D341Med (cell line): ENCODE data around the gene SMAP2.
A peak's percentile ranks its signal among the peaks of the same experiment; 100 is the strongest.
"Not testable (repeated sequence)": the region's sequence is repeated elsewhere in the genome, so short reads cannot be mapped to it uniquely, and the experiment has no call there.

ENCODE experiments used
- DNase-seq: peaks from one replicate; pipeline ENCODE4 v3.0.0; 2012; ENCODE audit warnings: low spot score

Gene SMAP2

DNA sequence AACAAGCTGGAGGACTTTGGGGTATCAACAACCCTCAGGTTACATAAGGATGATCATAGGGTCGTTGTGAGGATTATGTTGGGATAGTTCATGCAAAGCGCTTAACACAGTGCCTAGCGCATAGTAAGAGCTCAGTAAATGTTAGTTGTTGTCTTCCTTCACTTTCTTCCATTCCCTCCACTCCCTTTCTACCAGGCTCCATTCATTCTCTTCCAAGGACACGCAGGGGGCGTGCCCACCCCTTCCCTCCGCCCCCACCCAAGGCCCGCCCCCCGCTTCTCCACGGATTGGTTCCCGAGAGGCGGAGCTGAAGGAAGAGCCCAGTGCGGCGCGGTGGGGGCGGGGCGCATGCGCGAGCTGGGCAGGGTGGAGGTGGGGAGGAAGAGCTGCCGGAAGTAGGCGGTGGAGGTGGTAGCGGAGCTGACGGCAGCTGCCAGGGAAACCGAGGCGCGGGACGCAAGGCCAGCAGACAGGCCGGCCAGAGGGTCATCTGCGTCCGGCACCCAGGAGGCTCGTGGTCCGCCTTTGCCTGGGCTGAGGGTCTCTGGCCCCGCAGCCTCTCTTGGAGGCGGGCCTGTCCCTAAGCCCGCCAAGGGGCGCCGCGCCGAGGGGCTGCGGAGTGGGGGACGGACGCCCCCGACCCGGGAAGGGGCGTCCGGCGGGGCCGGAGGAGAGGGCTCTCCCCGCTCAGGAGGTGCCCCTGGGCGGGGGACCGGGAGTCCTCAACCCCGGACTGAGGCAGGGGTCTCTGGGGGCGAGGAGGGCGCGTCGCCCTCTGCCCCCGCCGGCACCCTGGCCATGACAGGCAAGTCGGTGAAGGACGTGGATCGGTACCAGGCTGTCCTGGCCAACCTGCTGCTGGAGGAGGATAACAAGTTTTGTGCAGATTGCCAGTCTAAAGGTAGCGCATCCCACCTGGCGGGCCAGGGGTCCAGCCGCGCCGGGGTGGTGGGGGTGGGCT, at the start of gene SMAP2:
Gene SMAP2 (plus strand): TSS at position 405 of the 961 bp plus-strand sequence. CDS start 394 bp downstream, at position 799.
- peak; percentile 99 for DNase-seq

DNA sequence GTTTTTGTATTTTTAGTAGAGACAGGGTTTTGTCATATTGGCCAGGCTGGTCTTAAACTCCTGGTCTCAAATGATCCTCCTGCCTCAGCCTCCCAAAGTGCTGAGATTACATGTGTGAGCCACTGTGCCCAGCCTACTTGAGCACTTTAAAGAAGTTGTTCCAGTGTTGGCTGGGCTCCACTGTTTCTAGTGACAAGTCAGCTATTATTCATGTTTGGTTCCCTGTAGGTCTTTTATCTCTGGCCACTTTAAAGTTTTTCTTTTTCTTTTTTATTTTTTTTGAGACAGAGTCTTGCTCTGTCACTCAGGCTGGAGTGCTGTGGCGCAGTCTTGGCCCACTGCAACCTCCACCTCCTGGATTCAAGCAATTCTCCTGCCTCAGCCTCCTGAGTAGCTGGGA, 42.1 kb upstream of the SMAP2 start:
- not testable (repeated sequence) for DNase-seq

DNA sequence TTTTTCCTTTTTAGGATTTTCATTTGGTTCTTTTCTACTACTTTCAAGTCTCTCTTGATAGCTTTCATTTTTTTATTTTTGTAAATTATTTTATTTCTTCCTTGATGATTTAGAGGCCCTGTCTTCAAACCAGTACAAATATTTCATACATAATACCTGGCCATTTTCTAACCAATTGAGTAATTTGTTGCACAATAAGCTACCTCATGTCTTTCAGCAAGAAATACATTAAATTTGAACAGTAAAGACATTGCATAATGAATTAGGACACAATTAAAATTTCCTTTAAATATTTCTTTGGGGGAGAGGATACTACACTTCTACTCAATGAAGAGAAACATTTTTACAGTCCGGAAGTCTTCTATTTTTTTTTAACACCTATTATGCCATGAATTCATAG, 40.8 kb upstream of the SMAP2 start:
- no peak for DNase-seq

DNA sequence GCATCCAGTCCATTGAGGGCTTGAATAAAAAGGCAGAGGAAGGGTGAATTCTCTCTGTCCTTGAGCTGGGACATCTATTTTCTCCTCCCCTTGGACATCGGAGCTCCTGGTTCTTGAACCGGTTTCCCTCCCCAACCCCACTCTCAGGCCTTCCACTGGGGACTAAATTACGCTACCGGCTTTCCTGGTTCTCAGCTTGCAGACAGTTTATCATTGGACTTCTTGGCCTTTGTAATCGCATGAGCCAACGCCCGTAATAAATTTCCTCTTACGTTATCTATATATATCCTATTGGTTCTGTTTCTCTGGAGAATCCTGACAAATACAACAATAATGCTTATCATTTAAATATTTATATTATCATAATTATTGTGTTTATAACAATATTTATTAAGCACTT, 36.1 kb upstream of the SMAP2 start:
- DNase-seq = no peak

DNA sequence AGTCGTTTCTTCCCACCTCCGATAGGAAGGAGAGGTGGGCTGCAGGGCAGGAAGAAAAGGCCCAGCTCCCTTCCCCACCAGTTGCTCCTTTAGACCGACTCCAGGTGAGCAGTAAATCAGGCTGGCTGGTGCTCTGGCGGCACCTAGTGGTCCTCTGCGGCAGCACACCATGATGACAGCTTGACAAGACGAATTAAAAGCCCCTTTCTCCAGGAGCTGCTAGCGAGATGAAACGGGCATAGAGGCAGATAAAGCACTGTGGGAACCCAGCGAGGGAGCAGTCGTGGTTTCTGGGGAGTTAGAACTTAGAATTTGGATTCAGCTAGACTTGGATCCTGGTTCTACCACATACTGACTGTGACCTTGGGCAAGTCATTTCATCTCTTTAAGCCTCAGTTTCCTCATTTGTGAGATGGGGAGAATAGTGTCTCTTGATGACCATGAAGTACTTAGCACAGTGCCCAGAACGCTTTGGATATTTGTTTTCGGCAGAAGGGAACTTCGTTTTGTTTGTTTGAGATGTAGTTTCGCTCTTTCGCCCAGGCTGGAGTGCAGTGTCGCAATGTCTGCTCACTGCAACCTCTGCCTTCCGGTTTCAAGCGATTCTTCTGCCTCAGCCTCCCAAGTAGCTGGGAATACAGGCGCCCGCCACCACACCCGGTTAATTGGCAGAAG, 34.6 kb upstream of the SMAP2 start:
- DNase-seq = peak; percentile 84

DNA sequence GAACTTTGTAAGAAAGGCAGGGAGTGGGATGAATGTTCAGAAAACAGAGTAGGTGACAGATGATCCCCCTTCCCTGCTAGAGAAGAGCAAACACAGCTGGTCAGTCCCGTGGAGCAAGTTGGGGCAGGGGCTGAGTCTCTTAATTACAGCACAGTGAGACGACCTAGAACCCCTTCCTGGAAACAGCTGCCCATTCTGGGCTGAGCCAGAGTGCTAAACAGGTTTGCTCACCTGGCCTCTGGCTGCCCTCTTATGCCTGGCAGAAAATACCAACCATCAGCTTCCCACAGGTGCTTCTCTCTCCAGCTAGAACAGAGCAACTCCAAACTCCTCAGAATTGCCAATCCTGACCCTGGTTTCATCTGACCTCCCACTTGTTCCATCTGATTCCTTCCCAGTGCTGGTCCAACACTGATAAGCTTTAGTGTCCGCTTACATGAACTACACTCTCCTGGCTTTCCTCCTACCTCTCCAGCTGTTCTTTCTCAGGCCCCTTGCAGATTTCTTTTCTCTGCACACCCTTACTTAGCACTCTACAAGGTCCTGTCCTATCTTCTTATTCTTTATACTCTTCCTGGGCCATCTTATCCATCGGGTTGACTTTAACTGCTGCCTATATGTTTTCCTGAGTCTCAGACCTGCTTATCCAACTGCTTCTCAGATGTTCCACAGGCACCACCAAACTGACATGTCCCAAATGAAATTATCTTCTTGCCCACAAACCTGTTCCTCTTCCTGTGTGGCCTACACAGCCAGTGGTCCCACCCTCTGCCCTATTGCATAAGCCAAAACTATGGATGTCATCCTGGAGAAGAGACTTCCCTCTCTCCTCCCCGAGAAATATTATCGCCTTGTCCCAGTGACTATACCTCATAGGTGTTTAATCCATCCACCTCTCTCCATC, 33.9 kb upstream of the SMAP2 start:
- DNase-seq = no peak

DNA sequence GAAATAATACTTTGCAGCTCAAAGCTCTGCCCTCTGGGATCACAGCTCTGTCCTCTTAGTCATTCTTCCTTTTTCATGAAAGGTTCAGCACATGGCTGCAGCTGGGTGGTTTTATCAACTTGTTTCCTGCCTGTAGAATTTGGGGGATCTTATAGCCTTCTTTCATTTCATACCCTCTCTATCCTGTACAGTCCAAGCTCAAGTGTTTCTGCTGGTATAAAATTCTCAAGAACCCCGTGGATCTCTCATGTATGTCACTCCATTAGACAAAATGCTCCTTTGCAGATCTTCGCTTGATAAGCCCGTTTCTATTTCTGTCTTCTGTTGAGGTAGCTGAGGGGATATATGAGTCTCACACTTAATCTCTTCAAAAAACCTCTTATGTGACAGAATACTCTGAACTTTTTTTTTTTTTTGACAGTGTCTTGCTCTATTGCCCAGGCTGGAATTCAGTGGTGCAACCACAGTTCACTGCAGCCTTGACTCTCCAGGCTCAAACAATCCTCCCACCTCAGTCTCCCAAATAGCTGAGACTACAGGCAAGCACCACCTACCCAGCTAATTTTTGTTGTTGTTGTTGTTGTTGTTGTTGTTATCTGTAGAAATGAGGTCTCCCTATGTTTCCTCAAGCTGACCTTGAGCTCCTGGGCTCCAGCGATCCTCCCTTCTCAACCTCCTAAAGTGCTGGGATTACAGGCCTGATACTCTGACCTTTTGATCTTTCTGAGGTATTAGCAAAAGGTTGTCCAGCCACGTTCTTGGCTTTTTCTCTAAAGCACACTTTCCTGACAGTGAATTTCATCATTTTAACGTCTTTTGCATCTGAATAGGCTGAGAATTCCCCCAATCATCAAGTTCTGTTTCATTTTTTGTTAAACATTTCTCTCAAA, 31.8 kb upstream of the SMAP2 start:
- DNase-seq = no peak

DNA sequence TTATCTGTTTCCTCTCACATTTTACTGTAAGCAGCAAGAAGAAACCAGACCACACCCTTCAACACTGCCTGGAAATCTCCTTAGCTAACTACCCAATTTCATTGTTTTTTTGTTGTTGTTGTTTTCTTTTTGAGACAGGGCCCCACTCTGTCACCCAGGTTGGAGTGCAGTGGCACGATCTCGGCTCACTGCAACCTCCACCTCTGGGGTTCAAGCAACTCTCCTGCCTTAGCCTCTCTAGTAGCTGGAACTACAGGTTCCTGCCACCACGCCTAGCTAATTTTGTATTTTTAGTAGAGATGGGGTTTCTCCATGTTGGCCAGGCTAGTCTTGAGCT, 31.2 kb upstream of the SMAP2 start:
- not testable (repeated sequence) for DNase-seq

DNA sequence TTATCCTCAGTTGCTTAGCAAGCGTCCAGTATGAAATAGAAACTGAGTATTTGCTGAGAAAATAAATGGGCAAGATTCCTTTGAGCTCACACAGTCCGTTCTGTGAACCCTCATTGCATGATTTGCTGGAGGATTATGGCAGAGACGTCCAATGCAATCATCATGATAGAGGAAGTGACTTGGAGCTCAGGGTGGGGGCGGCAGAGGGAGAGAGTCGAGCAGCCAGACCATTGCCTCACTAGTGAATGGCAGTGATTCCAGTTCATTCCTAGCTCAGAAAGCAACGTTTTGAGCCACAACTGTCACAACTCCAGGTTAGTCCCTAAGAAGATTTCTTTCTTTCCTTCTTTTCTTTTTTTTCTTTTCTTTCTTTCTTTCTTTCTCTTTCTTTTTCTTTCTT, 28.9 kb upstream of the SMAP2 start:
- DNase-seq = no peak

DNA sequence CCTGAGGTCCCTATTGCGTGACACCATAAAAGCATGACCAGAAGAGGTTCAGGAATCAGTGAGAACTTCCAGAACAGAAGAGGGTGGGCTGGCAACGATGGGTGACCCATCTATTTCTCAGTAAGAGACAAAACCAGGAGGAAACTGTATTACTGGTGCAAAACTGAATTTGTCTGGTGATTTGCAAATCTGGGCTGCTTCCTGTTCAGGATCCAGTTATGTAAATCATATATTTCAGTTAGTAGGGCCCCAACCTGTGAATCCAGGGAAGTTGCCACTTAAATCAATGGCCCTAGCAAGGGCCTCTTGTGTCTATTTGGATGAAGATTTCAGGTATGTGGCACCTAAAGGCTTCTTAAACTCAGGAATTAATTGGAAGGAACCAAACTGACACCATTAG, 23.1 kb upstream of the SMAP2 start:
- no peak for DNase-seq

DNA sequence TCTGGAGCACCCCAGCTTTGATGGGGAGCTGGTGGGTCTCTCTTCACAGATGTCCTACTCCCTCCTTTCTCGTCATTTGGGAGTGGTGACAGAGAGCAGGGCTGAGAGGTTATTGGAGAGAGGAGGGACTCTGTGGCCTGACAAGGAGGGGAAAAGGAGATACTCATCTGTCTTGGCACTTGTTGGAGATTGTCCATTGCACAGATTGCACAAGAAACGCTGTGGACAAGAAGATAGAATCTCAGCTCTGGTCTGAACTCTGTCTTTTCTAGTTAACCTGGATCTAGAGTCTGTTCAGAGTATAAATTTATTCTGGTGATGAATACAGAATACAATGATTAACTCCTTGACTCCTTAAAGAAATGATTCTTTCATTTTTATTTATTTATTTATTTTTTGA, 22.4 kb upstream of the SMAP2 start:
- no peak for DNase-seq

DNA sequence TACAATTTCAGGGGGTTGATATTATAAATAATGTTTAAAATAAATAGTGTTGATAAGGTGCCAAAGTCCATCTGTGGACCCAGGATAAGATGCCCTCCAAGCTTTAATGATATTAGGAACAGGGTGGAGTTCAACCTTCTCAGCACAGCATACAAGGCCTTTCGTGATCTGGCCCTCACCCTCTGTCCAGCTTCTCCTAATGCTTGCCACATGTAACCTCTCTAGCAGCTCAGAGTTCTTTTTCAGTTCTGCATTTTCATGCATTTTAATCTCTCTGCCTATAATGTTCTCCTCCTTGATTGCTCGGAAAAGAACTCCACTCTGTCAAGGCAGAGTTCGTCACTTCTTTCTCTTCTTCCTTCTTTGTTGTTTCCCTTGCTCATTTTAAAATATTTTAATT, 21.4 kb upstream of the SMAP2 start:
- DNase-seq = no peak

DNA sequence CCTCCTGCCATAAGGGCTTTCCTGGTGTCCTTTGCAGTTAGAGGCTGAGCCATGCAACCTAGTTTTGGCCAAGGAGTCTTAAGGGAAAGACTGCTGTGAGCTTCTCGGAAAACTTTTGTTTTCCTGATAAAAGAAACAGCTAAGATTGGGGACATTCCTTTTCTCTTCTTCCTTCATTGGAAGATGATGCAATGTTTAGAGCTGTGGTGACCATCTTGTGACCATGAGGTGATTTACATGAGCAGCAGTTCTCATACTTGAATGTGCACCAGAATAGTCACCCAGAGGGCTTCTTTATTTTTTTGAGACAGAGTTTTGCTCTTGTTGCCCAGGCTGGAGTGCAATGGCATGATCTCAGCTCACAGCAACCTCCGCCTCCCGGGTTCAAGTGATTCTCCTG, 20.4 kb upstream of the SMAP2 start:
- DNase-seq = no peak

DNA sequence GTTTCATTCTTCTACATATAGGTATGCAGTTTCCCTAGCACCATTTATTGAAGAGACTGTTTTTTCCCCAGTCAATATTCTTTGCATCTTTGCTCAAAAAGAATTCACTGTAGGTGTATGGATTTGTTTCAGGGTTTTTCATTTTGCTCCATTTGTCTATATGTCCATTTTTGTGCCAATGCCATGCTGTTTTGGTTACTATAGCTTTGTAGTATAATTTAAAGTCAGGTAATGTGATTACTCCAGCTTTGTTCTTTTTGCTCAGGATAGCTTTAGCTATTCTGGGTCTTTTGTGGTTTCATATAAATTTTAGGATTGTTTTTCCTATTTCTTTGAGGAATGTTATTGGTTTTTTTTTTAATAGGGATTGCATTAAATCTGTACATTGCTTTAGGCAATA, 15.9 kb upstream of the SMAP2 start:
- no peak for DNase-seq

DNA sequence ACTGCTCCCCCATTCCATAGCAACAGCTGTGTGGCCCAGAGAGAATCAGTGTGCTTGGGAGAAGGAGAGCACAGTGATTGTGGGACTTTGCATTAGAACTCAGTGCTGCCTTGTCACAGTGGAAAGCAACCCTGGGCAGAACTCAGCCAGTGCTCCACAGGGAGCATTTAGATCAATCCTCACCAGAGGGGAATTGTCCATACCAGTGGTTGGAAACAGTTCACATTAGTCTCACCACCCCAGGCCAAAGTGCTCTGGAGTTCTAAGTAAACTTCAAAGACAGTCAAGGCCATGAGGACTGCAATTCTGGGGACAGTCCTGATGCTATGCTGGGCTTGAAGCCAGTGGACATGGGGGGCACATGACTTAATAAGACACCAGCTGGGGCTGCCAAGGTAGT, 12.9 kb upstream of the SMAP2 start:
- DNase-seq = no peak

DNA sequence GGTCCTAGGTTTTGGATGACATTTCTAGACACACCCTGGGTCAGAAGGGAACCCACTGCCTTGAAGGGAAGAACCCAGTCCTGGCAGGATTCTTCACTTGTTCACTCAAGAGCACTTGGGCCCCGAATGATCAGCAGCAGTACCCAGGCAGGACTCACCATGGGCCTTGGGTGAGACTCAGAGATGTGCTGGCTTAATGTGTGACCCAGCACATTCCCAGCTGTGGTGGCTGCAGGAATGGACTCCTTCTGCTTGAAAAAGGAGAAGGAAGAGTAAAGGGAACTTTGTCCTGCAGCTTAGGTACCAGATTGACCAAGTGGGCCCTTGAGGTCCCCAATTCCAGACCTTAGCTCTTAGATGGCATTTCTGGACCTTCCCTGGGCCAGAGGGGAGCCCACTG, 12.3 kb upstream of the SMAP2 start:
- no peak for DNase-seq

DNA sequence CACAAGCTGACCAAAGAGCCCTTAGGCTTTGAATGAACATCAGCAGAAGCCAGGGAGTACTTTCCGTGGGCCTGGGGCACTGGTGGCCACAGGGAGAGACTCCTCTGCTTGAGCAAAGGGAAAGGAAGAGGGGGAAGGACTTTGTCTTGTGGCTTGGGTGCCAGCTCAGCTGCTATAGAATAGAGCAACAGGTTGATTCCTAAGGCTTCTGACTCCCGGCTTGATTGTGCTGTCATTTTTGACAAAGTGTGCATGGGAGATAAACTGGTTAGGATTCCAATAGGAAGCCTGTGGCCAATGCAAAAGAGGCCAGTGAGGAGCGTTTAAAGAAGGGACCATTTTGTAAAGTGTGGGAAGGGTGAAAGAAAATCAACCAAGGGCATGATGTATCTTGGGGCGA, 11.9 kb upstream of the SMAP2 start:
- DNase-seq = no peak

DNA sequence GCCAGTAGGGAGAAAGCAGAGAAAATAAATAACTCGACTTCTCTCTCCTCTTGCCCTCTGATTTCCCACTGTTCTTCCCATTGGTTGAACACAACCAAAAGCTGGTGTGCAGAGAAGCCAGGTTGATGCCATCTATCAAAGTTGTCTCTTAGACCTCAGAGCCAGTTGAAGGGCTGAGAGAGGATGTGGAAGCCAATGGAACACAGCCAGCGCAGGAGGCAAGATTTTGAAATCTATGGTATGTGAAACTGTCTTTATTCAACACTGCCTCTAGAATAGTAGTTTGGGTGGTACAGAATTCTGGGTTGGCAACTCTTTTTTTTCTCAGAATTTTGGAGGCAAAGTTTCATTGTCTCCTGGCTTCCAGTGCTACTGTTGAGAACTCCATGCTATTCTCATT, 11.3 kb upstream of the SMAP2 start:
- DNase-seq = no peak

DNA sequence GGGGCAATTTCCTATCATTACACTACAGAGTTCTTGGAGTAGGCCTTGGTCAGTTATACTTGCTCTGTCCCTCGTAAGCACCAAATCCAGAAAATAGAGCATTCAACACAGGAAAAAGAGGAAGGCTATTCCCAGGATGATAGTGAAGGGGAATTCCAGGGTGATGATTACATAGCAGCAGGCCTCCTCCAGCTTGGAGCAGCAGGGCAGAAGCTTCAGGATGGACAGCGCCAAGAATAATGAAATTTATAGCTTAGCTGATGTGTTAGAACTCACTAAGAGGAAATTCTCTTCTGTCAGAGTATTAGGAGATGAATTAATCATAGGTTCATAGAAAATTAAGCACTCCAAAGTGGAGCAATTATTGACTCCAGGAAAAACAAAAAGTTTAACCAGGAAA, 10.8 kb upstream of the SMAP2 start:
- DNase-seq = no peak

DNA sequence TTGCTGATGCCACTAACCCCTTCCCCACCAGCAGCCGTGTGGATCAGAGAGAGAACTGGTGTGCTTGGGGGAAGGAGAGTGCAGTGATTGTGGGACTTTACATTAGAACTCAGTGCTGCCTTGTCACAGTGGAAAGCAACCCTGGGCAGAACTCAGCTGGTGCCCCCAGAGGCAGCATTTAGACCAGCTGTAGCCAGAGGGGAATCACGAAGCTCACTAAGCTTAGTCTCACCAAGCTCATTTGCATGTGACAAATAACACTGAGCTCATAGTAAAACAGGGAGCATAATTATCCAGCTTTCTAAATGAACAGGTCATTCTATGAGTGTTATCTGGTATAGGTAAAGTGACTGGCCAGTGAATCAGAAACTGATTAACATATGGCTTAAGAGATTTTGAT, 9.8 kb upstream of the SMAP2 start:
- DNase-seq = no peak

DNA sequence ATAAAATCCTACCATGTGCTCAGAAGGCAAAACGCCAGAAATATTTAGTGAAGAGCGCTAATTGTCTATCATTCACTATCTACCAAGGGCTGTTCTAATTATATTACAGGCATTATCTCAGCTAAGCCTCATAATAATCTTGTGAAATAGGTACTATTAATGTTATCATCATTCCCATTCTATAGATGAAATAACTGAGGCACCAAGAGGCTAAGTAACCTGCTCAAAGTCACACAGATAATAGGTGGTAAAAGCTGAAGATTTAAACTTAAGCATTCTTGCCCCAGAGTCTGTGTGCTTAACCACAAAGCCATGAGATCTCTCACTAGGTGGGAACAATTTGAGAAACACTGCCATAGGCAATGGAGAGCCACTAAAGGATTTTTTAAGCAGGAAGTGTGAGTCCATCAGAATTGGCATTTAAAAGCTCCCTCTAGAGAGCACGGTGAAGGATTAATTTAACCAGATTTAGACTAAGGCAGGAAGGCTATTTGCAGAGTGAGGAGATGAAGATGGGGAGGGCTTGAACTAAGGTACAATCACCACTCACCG, 1.7 kb upstream of the SMAP2 start:
- DNase-seq = no peak
